Adrenal gland (tissue), 12 donors: ENCODE measurements around the gene NGRN. TPM values are rescaled to one million over a fixed set of nuclear protein-coding genes. Genes with fewer than 3 reads are reported as not detected.

Experiments
- DNase-seq, 7 donors: peaks; one replicate each; pipeline ENCODE4 v3.0.0-alpha.2; 2019 to 2020
- H3K27ac ChIP-seq, 5 donors: fragments of 200-600 bp; sonication (generic) in 4 of 5; 1 replicate in 3 of 5; 2 replicates in 2 of 5; pipeline versions ENCODE4 v1.5.1 to v1.8.0; 2016 to 2020; ENCODE audit warnings: mild to moderate bottlenecking in 1 of 5
- H3K27me3 ChIP-seq: fragments of 200-600 bp; 2 replicates; pipeline ENCODE4 v1.8.0; 2021
- H3K36me3 ChIP-seq, 2 donors: fragments of 200-600 bp; replicated peaks in 1 of 2; 1 replicate in 1 of 2; 2 replicates in 1 of 2; pipeline versions ENCODE4 v1.5.1 to v1.8.0; 2018 to 2022
- H3K4me1 ChIP-seq, 2 donors: fragments of 200-600 bp; replicated peaks in 1 of 2; 1 replicate in 1 of 2; 2 replicates in 1 of 2; pipeline versions ENCODE4 v1.5.1 to v1.8.0; 2018 to 2021
- H3K4me3 ChIP-seq, 4 donors: fragments of 200-600 bp; sonication (generic) in 3 of 4; one replicate each; pipeline ENCODE4 v1.5.1; 2016 to 2018
- H3K9me3 ChIP-seq, 3 donors: fragments of 200-600 bp; sonication (generic) in 1 of 3; replicated peaks in 1 of 3; 1 replicate in 2 of 3; 2 replicates in 1 of 3; pipeline versions ENCODE4 v1.5.1 to v1.8.0; 2016 to 2021
- POLR2A ChIP-seq, 2 donors: fragments of 450-650 bp; IDR thresholded peaks; one replicate each; pipeline ENCODE4 v1.6.1; 2017; ENCODE audit warnings: antibody characterized with exemption in 2 of 2, mild to moderate bottlenecking in 2 of 2, moderate library complexity in 1 of 2
- WGBS, 4 donors: extraction: QIAGEN DNeasy Blood & Tissue Kit in 2 of 4; methylation state at CpG; one replicate each; pipeline versions ENCODE4 v1.1.5 to v1.1.7; 2013 to 2017; 5-methylcytosine and 5-hydroxymethylcytosine counted together
- intact Hi-C, 2 donors: fragments of 100-400 bp; cut with DNase I; formaldehyde crosslinking; loops; one replicate each; pipeline versions ENCODE4 v1.14.1 to v1.15.0; 2022 to 2023
- polyA plus RNA-seq, 3 donors: library from polyadenylated mRNA; stranded (reverse); fragments of 200-250 nt in 2 of 3; fragments of 350-450 nt in 1 of 3; fragmentation: Illumina TruSeq in 1 of 3; extraction: RNeasy Lipid Tissue Mini Kit (QIAGEN cat#74804) in 1 of 3; gene quantifications; one replicate each; pipeline ENCODE4 v1.2.3, GENCODE V29; 2013 to 2014
- total RNA-seq, 9 donors: library from RNA; depleted of rRNA in 4 of 9; stranded (reverse); fragments of >200 nt in 4 of 9; fragments of 120-200 nt in 1 of 9; fragmentation: NEBNext Ultra II Directional in 1 of 9; extraction: Animal tissue kit (Norgen Biotek cat#: 25700) in 1 of 9; gene quantifications; one replicate each; pipeline versions ENCODE4 v1.1.0 to v1.2.4, GENCODE V29; 2013 to 2023
- TF ChIP-seq, protein P1 (sequence below), 6 experiments: fragments of 450-650 bp in 4 of 6; fragments of 200-600 bp in 2 of 6; sonication (generic) in 1 of 6; IDR thresholded peaks; 1 replicate in 5 of 6; 2 replicates in 1 of 6; pipeline versions ENCODE4 v1.5.1 to v1.8.0; 2016 to 2021; ENCODE audit warnings: antibody characterized with exemption in 6 of 6, mild to moderate bottlenecking in 2 of 6, moderate library complexity in 1 of 6
- donor health status: healthy with polysubstance abuse.
- donor health status: Bipolar disorder and iron deficiency.
- donor health status: DM: yes; HTN: yes; CAD: no.
- donor health status: DM: no; HTN: no; CAD: no.
- donor health status: DM: no; HTN: no; CAD: no.
- donor health status: DM: yes; HTN: yes; CAD: no.

The NGRN gene
- total and polyA plus RNA-seq, 12 donors: 53.5 to 133 (median 103) TPM

DNA sequence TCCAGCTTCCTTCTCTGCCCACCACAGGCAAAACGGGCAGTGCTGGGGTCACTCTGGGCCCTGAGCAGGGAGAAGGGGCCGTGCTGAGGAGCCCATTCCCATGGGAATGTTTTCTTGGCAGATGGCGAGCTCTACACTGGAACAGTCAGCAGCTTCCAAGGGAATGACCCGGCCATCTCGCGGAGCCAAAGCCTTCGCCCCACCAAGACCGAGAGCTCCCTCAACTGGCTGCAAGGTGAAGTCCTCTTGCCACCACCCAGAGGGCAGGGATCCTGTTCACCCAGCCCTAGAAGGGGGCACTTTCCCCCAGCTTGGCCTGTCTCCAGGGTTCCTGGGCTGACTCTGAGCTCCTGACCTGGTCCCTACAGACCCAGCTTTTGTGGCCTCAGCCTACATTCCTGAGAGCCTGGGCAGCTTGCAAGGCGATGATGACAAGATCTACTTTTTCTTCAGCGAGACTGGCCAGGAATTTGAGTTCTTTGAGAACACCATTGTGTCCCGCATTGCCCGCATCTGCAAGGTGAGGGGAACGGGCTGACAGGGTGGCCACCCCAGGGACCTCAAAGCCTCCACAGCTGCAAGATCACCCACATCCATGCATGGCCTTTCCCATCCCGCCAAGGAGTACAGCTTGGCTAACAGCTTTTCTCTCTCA lies 44.1 kb upstream of the NGRN start:
- peaks cover 0 to 9% of the 10 kb centered on the region in 2 donors for H3K4me1 ChIP-seq
- peak; percentile 83 to 91 (median 84) for DNase-seq
- peaks cover 0 to 68% of the 10 kb centered on the region in 2 donors for H3K36me3 ChIP-seq
- H3K27ac ChIP-seq: peak overlapping the region in 4 of 5 donors; percentile 18 to 60 (median 56)
- H3K4me3 ChIP-seq: no peak overlapping the region
- H3K27me3 ChIP-seq: no peaks in the 10 kb centered on the region
- intact Hi-C loops: no loop called here
- TF ChIP-seq, protein P1, sequence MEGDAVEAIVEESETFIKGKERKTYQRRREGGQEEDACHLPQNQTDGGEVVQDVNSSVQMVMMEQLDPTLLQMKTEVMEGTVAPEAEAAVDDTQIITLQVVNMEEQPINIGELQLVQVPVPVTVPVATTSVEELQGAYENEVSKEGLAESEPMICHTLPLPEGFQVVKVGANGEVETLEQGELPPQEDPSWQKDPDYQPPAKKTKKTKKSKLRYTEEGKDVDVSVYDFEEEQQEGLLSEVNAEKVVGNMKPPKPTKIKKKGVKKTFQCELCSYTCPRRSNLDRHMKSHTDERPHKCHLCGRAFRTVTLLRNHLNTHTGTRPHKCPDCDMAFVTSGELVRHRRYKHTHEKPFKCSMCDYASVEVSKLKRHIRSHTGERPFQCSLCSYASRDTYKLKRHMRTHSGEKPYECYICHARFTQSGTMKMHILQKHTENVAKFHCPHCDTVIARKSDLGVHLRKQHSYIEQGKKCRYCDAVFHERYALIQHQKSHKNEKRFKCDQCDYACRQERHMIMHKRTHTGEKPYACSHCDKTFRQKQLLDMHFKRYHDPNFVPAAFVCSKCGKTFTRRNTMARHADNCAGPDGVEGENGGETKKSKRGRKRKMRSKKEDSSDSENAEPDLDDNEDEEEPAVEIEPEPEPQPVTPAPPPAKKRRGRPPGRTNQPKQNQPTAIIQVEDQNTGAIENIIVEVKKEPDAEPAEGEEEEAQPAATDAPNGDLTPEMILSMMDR (IDR thresholded peaks at IDR 0.05): peak; percentile 63 to 87 (median 74)
- TF ChIP-seq POLR2A (IDR thresholded peaks at IDR 0.05): no peak
- WGBS, 4 donors: 41 to 82% (median 48%) methylated on average over 6 to 14 of the region's 14 CpGs
- H3K9me3 ChIP-seq: no peaks in the 10 kb centered on the region

DNA sequence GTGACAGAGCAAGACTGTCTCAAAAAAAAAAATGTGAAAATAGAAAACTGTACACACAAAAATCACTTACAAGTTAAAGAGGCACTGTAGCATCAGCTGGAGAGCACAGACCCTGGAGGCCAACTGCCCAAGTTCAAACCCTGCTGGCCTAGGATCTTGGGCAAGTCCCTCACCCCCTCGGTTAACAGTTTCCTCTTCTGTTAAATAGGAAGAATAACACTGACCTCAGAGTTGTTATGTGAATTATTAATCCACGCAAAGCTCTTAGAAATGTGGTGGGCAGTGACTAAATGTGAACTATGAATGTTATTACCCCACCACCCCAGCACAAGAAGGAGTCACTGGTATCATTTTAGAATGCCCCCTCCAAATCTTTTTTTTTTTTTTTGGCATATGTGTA lies 42.9 kb upstream of the NGRN start:
- H3K4me3 ChIP-seq: no peak overlapping the region
- 75 to 87% (median 84%) methylated on average over 2 of the region's 2 CpGs for WGBS, 4 donors
- H3K4me1 ChIP-seq: peaks cover 0 to 9% of the 10 kb centered on the region in 2 donors
- H3K27ac ChIP-seq: no peak overlapping the region
- no peak for DNase-seq
- no peaks in the 10 kb centered on the region for H3K27me3 ChIP-seq
- no peak for TF ChIP-seq POLR2A (IDR thresholded peaks at IDR 0.05)
- TF ChIP-seq, protein P1 (IDR thresholded peaks at IDR 0.05): no peak
- no peaks in the 10 kb centered on the region for H3K9me3 ChIP-seq
- intact Hi-C loops: loop anchor here in 1 of 2 donors (2.0 kb wide), 1 partner anchor 70 kb away; no protein-coding TSS in a partner anchor
- peaks cover 0 to 74% of the 10 kb centered on the region in 2 donors for H3K36me3 ChIP-seq

DNA sequence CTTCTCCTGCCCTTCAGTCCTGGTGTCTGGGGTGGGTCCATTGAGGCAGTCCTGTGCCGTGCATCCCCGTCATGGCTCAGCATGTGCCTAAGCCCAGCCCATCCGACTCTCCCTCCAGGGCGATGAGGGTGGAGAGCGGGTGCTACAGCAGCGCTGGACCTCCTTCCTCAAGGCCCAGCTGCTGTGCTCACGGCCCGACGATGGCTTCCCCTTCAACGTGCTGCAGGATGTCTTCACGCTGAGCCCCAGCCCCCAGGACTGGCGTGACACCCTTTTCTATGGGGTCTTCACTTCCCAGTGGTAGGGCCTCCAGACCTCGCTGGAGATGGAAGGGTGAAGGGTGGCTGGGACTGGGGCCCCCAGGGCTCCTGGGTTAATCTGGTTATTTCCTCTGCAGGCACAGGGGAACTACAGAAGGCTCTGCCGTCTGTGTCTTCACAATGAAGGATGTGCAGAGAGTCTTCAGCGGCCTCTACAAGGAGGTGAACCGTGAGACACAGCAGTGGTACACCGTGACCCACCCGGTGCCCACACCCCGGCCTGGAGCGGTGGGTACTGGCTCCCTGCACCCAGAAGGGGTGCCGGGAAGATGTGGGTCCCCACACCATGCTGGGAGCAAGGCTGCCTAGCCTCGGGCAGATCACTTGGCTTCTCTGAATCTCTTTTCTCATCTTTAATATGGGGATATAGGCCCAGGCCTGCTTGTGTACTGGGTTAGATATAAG lies 41.9 kb upstream of the NGRN start:
- peaks cover 0 to 74% of the 10 kb centered on the region in 2 donors for H3K36me3 ChIP-seq
- peaks cover 0 to 9% of the 10 kb centered on the region in 2 donors for H3K4me1 ChIP-seq
- DNase-seq: no peak
- no peak overlapping the region for H3K4me3 ChIP-seq
- 90 to 97% (median 92%) methylated on average over 10 to 22 of the region's 22 CpGs for WGBS, 4 donors
- H3K27me3 ChIP-seq: no peaks in the 10 kb centered on the region
- intact Hi-C loops: loop anchor here in 1 of 2 donors (2.0 kb wide), 1 partner anchor 71 kb away; no protein-coding TSS in a partner anchor
- no peak for TF ChIP-seq POLR2A (IDR thresholded peaks at IDR 0.05)
- TF ChIP-seq, protein P1 (IDR thresholded peaks at IDR 0.05): no peak
- H3K9me3 ChIP-seq: no peaks in the 10 kb centered on the region
- no peak overlapping the region for H3K27ac ChIP-seq

DNA sequence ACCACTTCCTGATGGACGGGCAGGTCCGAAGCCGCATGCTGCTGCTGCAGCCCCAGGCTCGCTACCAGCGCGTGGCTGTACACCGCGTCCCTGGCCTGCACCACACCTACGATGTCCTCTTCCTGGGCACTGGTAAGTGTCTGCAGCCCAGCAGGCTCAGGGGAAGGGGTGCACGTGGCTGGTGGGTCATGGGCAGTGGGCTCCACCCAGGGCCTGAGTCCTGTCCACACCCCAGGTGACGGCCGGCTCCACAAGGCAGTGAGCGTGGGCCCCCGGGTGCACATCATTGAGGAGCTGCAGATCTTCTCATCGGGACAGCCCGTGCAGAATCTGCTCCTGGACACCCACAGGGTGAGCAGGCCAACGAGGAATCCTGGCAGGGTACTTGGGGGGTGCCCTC lies 40.4 kb upstream of the NGRN start:
- DNase-seq: no peak
- H3K4me1 ChIP-seq: peaks cover 5 to 20% of the 10 kb centered on the region in 2 donors
- TF ChIP-seq, protein P1 (IDR thresholded peaks at IDR 0.05): no peak
- TF ChIP-seq POLR2A (IDR thresholded peaks at IDR 0.05): no peak
- peaks cover 0 to 85% of the 10 kb centered on the region in 2 donors for H3K36me3 ChIP-seq
- H3K27me3 ChIP-seq: no peaks in the 10 kb centered on the region
- H3K9me3 ChIP-seq: no peaks in the 10 kb centered on the region
- WGBS, 4 donors: 86 to 94% (median 93%) methylated on average over 3 to 17 of the region's 17 CpGs; no CpG with 5 or more reads in 1 of the 4 donors
- H3K4me3 ChIP-seq: no peak overlapping the region
- intact Hi-C loops: no loop called here
- H3K27ac ChIP-seq: peak overlapping the region in 1 of 5 donors; percentile 39
